GM18502 (cell line): ENCODE data around the gene FGF11.

Experiments used
- ATAC-seq: cut with Tn5 transposase; IDR thresholded peaks from one replicate; pipeline ENCODE4 v1.9.1; 2021; ENCODE audit warnings: mild to moderate bottlenecking; ENCODE audit not compliant: unreplicated experiment, poor library complexity

Gene FGF11

GRCh38 chr17:7407485-7408251 is 31.6 kb upstream of the FGF11 start, which contains the start of gene NLGN2:
NLGN2 (plus strand) TSS chr17:7407845; CDS start chr17:7408256, 411 bp downstream.
- ATAC-seq = no peak

- no peak for ATAC-seq
Measured at GRCh38 chr17:7408252-7408727, 31.0 kb upstream of the FGF11 start.

GRCh38 chr17:7408863-7409262 is 30.4 kb upstream of the FGF11 start:
- ATAC-seq = no peak

GRCh38 chr17:7409716-7410115 is 29.6 kb upstream of the FGF11 start:
- ATAC-seq = no peak

GRCh38 chr17:7410634-7411426 is 28.5 kb upstream of the FGF11 start:
- ATAC-seq = no peak

GRCh38 chr17:7411427-7411750 is 27.9 kb upstream of the FGF11 start:
- no peak for ATAC-seq

- ATAC-seq = no peak
Measured at GRCh38 chr17:7413346-7413985, 25.8 kb upstream of the FGF11 start.

GRCh38 chr17:7414837-7415236 is 24.5 kb upstream of the FGF11 start:
- no peak for ATAC-seq

GRCh38 chr17:7415784-7416183 is 23.5 kb upstream of the FGF11 start:
- no peak for ATAC-seq

- no peak for ATAC-seq
Measured at GRCh38 chr17:7416323-7416722, 23.0 kb upstream of the FGF11 start.

- ATAC-seq = no peak
Measured at GRCh38 chr17:7417056-7417655, 22.2 kb upstream of the FGF11 start.

- ATAC-seq = no peak
Measured at GRCh38 chr17:7418472-7419152, 20.7 kb upstream of the FGF11 start.

- ATAC-seq = no peak
Measured at GRCh38 chr17:7419819-7420610, 19.3 kb upstream of the FGF11 start, which contains the start of gene SPEM1. SPEM1 (plus strand) TSS chr17:7420324; CDS start chr17:7420385, 61 bp downstream.

- ATAC-seq = no peak
Measured at GRCh38 chr17:7421186-7421585, 18.1 kb upstream of the FGF11 start.

GRCh38 chr17:7423679-7424078 is 15.6 kb upstream of the FGF11 start:
- ATAC-seq = no peak

- ATAC-seq = no peak
Measured at GRCh38 chr17:7425316-7425715, 14.0 kb upstream of the FGF11 start, which contains the start of gene SPEM2. SPEM2 (plus strand) TSS chr17:7425616; CDS start chr17:7425689, 73 bp downstream.

GRCh38 chr17:7425756-7426155 is 13.6 kb upstream of the FGF11 start:
- no peak for ATAC-seq

- no peak for ATAC-seq
Measured at GRCh38 chr17:7426203-7426863, 13.0 kb upstream of the FGF11 start.
